Neural cell (in vitro differentiated cells): ENCODE measurements around the gene LIPC. TPM values are rescaled to one million over a fixed set of nuclear protein-coding genes. Genes with fewer than 3 reads are reported as not detected.

Experiments used
- H2AFZ ChIP-seq: fragments of 200-600, 300-800 bp; sonication (generic), shearing (Covaris generic); 2 replicates; pipeline ENCODE4 v1.6.0; 2014; ENCODE audit warnings: low read depth, mild to moderate bottlenecking, antibody characterized with exemption, low read length, moderate library complexity
- H3F3A ChIP-seq: fragments of 200-600 bp; shearing (Covaris generic); 2 replicates; pipeline ENCODE4 v1.6.1; 2016; ENCODE audit warnings: mild to moderate bottlenecking, moderate library complexity, mixed read lengths, antibody characterized with exemption, low read length; ENCODE audit not compliant: insufficient read depth, poor library complexity, severe bottlenecking
- H3K27ac ChIP-seq: fragments of 200-600, 300-800 bp; sonication (generic), shearing (Covaris generic); 2 replicates; pipeline ENCODE4 v1.5.1; 2014; ENCODE audit warnings: mild to moderate bottlenecking, low read length, moderate library complexity
- H3K27me3 ChIP-seq: fragments of 300-800, 200-600 bp; sonication (generic), shearing (Covaris generic); 2 replicates; pipeline ENCODE4 v1.6.0; 2014; ENCODE audit warnings: mild to moderate bottlenecking, low read depth, low read length, moderate library complexity; ENCODE audit not compliant: insufficient read depth
- H3K36me3 ChIP-seq: fragments of 300-800, 200-600 bp; sonication (generic), shearing (Covaris generic); 2 replicates; pipeline ENCODE4 v1.5.1; 2014; ENCODE audit warnings: mild to moderate bottlenecking, antibody characterized with exemption, low read length, moderate library complexity; ENCODE audit not compliant: insufficient read depth
- H3K4me2 ChIP-seq: fragments of 300-800, 200-600 bp; sonication (generic), shearing (Covaris generic); 2 replicates; pipeline ENCODE4 v1.6.0; 2014; ENCODE audit warnings: mild to moderate bottlenecking, low read length
- H3K4me3 ChIP-seq: fragments of 300-800, 200-600 bp; sonication (generic), shearing (Covaris generic); 2 replicates; pipeline ENCODE4 v1.5.1; 2014; ENCODE audit warnings: mild to moderate bottlenecking, low read length, moderate library complexity
- H3K79me2 ChIP-seq: fragments of 200-600 bp; shearing (Covaris generic); replicated peaks from 2 replicates; pipeline ENCODE4 v1.6.0; 2014; ENCODE audit warnings: mild to moderate bottlenecking, low read length, moderate library complexity; ENCODE audit not compliant: insufficient read depth
- H3K9ac ChIP-seq: fragments of 300-800, 200-600 bp; sonication (generic), shearing (Covaris generic); 2 replicates; pipeline ENCODE4 v1.6.1; 2016; ENCODE audit warnings: mild to moderate bottlenecking, low read length, mixed read lengths
- H3K9me2 ChIP-seq: fragments of 200-600 bp; shearing (Covaris generic); 2 replicates; pipeline ENCODE4 v1.6.1; 2016; ENCODE audit warnings: mild to moderate bottlenecking, low read length, mixed read lengths; ENCODE audit not compliant: insufficient read depth
- H3K9me3 ChIP-seq: fragments of 200-600, 300-800 bp; sonication (generic), shearing (Covaris generic); 2 replicates; pipeline ENCODE4 v1.6.1; 2016; ENCODE audit warnings: mild to moderate bottlenecking, mixed run types, low read length, moderate library complexity, mixed read lengths
- H4K20me1 ChIP-seq: fragments of 200-600 bp; shearing (Covaris generic); 2 replicates; pipeline ENCODE4 v1.6.1; 2016; ENCODE audit warnings: mild to moderate bottlenecking, mixed run types; ENCODE audit not compliant: insufficient read depth
- CTCF ChIP-seq: fragments of 450-650 bp; IDR thresholded peaks from 2 replicates; pipeline ENCODE4 v1.5.1; 2014; ENCODE audit warnings: antibody characterized with exemption, mild to moderate bottlenecking, moderate library complexity; ENCODE audit not compliant: poor library complexity, severe bottlenecking
- EP300 ChIP-seq: fragments of 450-650 bp; conservative IDR thresholded peaks from 2 replicates; pipeline ENCODE4 v1.6.1; 2014; ENCODE audit warnings: antibody characterized with exemption, mild to moderate bottlenecking, moderate library complexity; ENCODE audit not compliant: poor library complexity, severe bottlenecking
- EZH2 ChIP-seq: fragments of 200-600, 300-800 bp; shearing (Covaris generic), sonication (generic); IDR thresholded peaks from 2 replicates; pipeline ENCODE4 v1.6.1; 2014; ENCODE audit warnings: antibody characterized with exemption, low read length, borderline replicate concordance, mild to moderate bottlenecking; ENCODE audit not compliant: insufficient read depth, poor library complexity, severe bottlenecking
- MXI1 ChIP-seq: fragments of 450-650 bp; conservative IDR thresholded peaks from 2 replicates; pipeline ENCODE4 v1.6.1; 2014; ENCODE audit warnings: antibody characterized with exemption, mild to moderate bottlenecking; ENCODE audit not compliant: poor library complexity, severe bottlenecking
- POLR2AphosphoS5 ChIP-seq: IDR thresholded peaks from 2 replicates; pipeline ENCODE4 v1.6.1; 2012
- RAD21 ChIP-seq: fragments of 450-650 bp; conservative IDR thresholded peaks from 2 replicates; pipeline ENCODE4 v1.6.1; 2014; ENCODE audit warnings: antibody characterized with exemption, mild to moderate bottlenecking, moderate library complexity
- SMC3 ChIP-seq: fragments of 450-650 bp; conservative IDR thresholded peaks from 2 replicates; pipeline ENCODE4 v1.6.1; 2014; ENCODE audit warnings: antibody characterized with exemption, mild to moderate bottlenecking, moderate library complexity; ENCODE audit not compliant: poor library complexity
- TAF1 ChIP-seq: IDR thresholded peaks from 2 replicates; pipeline ENCODE4 v1.6.1; 2012; ENCODE audit warnings: low read depth
- polyA plus RNA-seq: library from polyadenylated mRNA; depleted of rRNA; stranded (reverse); fragments of >200 nt; gene quantifications from 2 replicates; pipeline ENCODE4 v1.2.3, GENCODE V29; 2014
- TF ChIP-seq, protein P1 (sequence below): IDR thresholded peaks from 2 replicates; pipeline ENCODE4 v1.6.1; 2012; ENCODE audit warnings: borderline replicate concordance

Gene LIPC
- polyA plus RNA-seq, 1 donor from 2014 or later = not detected

DNA sequence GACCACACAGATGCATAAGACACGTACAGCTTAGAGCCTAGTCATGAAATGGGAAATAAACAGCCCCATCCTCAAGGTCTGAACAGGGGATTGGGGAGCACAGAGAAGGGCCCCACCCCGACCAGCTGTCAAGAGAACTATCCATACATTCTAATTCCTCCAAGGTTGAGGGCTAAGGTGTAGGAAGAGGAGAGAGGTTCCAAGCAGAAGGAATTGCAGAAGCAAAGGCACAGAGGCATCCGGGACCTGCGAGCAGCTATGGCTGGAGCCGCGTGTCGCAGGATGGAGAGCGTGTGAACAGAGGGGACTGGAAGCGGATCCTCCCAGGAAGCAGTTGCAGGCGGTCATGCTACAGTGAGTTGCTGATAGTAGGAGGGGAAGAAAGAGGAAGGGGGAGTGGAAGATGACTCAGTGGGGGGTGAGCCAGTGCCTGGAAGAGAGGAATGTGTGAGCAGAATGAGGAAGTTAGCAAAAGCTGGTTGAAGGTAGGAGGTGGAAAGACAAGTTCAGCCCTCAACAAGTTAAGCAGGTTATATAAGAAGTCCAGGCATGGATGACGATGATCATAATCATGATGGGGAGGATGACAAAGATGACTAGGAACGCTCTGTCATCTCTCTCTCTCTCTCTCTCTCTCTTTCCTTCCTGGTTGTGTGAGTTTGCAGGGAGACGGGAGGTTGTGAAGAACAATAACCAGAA is 89.7 kb downstream of the LIPC start:
- Histone ChIP-seq H3K9ac (no peak overlapping the region), H4K20me1 (no peaks in the 10 kb centered on the region), H3K79me2 (no peaks in the 10 kb centered on the region), H3K4me3 (no peak overlapping the region), H3K36me3 (no peaks in the 10 kb centered on the region), H3K9me2 (no peaks in the 10 kb centered on the region), H3K4me2 (no peak overlapping the region), H2AFZ (no peak overlapping the region), H3F3A (no peaks in the 10 kb centered on the region), H3K27ac (no peak overlapping the region), H3K9me3 (no peaks in the 10 kb centered on the region), H3K27me3 (no peaks in the 10 kb centered on the region)
- TF ChIP-seq, protein P1, sequence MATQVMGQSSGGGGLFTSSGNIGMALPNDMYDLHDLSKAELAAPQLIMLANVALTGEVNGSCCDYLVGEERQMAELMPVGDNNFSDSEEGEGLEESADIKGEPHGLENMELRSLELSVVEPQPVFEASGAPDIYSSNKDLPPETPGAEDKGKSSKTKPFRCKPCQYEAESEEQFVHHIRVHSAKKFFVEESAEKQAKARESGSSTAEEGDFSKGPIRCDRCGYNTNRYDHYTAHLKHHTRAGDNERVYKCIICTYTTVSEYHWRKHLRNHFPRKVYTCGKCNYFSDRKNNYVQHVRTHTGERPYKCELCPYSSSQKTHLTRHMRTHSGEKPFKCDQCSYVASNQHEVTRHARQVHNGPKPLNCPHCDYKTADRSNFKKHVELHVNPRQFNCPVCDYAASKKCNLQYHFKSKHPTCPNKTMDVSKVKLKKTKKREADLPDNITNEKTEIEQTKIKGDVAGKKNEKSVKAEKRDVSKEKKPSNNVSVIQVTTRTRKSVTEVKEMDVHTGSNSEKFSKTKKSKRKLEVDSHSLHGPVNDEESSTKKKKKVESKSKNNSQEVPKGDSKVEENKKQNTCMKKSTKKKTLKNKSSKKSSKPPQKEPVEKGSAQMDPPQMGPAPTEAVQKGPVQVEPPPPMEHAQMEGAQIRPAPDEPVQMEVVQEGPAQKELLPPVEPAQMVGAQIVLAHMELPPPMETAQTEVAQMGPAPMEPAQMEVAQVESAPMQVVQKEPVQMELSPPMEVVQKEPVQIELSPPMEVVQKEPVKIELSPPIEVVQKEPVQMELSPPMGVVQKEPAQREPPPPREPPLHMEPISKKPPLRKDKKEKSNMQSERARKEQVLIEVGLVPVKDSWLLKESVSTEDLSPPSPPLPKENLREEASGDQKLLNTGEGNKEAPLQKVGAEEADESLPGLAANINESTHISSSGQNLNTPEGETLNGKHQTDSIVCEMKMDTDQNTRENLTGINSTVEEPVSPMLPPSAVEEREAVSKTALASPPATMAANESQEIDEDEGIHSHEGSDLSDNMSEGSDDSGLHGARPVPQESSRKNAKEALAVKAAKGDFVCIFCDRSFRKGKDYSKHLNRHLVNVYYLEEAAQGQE = no peak
- TF ChIP-seq EP300 (no peak), CTCF (no peak), MXI1 (no peak), EZH2 (no peak), TAF1 (no peak), POLR2AphosphoS5 (no peak), SMC3 (no peak), RAD21 (no peak)

- Histone ChIP-seq H3K27ac (no peak overlapping the region), H3K36me3 (no peaks in the 10 kb centered on the region), H3K4me3 (no peak overlapping the region), H3K9me2 (no peaks in the 10 kb centered on the region), H3K9ac (no peak overlapping the region), H3F3A (no peaks in the 10 kb centered on the region), H3K9me3 (no peaks in the 10 kb centered on the region), H3K4me2 (no peak overlapping the region), H4K20me1 (no peaks in the 10 kb centered on the region), H3K27me3 (no peaks in the 10 kb centered on the region), H2AFZ (no peak overlapping the region), H3K79me2 (no peaks in the 10 kb centered on the region)
- TF ChIP-seq EZH2 (no peak), POLR2AphosphoS5 (no peak), CTCF (no peak), RAD21 (no peak), TAF1 (no peak)
Measured at GRCh38 chr15:58522391-58522790, 90.6 kb downstream of the LIPC start.
